Aortic smooth muscle cell (primary cell): ENCODE results near the gene TCEA3. TPM values are rescaled to one million over a fixed set of nuclear protein-coding genes. Genes with fewer than 3 reads are reported as not detected.

Source experiments
- total RNA-seq: library from RNA; depleted of rRNA; stranded (reverse); fragments of >200 nt; gene quantifications from 2 replicates; pipeline ENCODE4 v1.2.3, GENCODE V29; 2014

The TCEA3 gene
- 14.0 and 20.3 TPM in 2 replicates for total RNA-seq

DNA sequence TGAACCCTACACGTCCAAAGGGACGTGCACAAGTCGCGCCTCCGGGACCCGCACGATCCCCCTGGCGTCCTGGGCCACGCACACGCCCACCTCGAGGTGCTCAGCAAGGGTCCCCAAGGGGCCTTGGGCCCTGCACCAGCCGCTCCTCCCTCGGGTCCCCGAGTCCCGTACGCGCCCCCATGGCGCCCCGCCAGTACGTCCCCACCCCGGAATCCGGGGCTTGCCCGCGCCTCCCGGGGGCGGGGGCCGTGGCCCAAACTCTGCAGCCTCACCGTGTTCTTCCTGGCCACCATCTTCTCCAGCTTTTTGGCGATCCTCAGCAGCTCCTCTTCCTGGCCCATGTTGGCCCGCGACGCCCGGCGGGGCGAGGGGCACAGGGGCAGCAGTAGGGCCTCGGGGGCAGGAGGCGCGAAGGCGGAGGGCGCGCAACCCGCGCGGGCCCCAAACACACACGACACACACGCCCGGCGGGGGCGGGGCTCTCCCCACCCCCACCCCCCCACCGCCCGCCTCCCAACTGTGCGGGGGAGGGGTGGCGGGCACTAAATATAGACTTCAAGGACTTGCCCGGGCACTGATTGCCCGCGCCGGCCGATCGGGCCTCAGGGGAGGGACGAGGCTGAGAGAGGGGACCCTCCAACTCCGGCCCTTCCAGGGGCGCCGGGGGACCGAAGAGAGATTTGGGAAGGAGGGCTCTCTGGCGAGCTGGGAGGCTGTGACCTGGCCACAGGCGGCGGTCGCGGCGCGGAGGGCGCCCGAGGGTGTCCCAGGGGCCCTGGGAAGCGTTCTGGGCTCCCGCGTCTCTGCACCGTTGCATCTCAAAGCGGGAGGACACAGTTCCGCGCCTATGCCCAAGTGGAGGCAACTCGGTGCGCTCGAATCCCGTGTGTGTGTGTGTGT, at the start of gene TCEA3:
TSS of gene TCEA3 (minus strand) at position 456 of the 900 bp plus-strand sequence. CDS start at position 341, 115 bp downstream.

GRCh38 chr1:23369335-23370013, 55.1 kb downstream of the TCEA3 start, which contains the start of gene ZNF436:
TSS of gene ZNF436 (minus strand) at chr1:23369836. CDS start at chr1:23368005, 1,831 bp downstream.

GRCh38 chr1:23344111-23344986, 80.2 kb downstream of the TCEA3 start, which contains the start of gene HNRNPR:
TSS of gene HNRNPR (minus strand) at chr1:23344284. CDS start at chr1:23341008, 3,276 bp downstream.

Other genes with a start within 250 kb of the TCEA3 start
- not detected in 2 replicates for gene HTR1D, start 207.2 kb downstream of the TCEA3 start, total RNA-seq
- 93.2 and 105 TPM in 2 replicates for gene HNRNPR, start 80.5 kb downstream of the TCEA3 start, total RNA-seq
- gene ZNF436, start 54.9 kb downstream of the TCEA3 start, total RNA-seq, result 18.0 and 19.9 TPM in 2 replicates
- gene ASAP3, start 59.4 kb upstream of the TCEA3 start, total RNA-seq, result 14.1 and 14.7 TPM in 2 replicates
- gene E2F2, start 106.5 kb upstream of the TCEA3 start, total RNA-seq, result 0.93 and 2.1 TPM in 2 replicates
- gene ID3, start 134.8 kb upstream of the TCEA3 start, total RNA-seq, result 220 and 236 TPM in 2 replicates